ENCODE results near the gene MYO1B. TPM values are rescaled to one million over a fixed set of nuclear protein-coding genes. Genes with fewer than 3 reads are reported as not detected.
A peak's percentile ranks its signal among the peaks of the same experiment; 100 is the strongest.

The MYO1B gene
- total and polyA plus RNA-seq, 8 donors, result 136 to 305 (median 197) TPM

DNA sequence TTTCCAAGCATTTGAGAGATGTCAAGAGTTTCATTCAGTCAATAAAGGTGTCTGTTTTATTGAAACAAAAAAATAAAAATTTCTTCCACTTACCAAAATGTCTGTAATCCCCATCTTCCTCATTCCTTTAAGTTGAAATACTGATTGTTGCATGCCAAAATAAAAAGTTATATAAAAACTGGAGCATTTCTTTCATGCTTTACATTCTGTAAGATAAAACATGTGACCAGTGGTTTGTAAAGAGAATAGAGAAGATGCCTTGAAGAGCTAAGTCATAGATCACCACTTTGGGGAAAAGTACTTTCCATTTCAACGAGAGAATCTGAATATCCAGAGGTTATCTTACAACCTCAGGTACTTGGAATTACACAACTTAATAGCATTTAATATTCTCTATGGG is 35.9 kb upstream of the MYO1B start:
- no peak for DNase-seq
- Histone ChIP-seq H3K4me3 (no peak overlapping the region), H3K9me3 (peaks cover 0 to 11% of the 10 kb centered on the region in 2 donors), H3K4me1 (peaks cover 0 to 5% of the 10 kb centered on the region in 2 donors), H3K27ac (no peak overlapping the region), H3K36me3 (no peaks in the 10 kb centered on the region), H3K27me3 (no peaks in the 10 kb centered on the region)
- ATAC-seq, result no peak
- intact Hi-C loops (cut with DNase I), result no loop called here
- TF ChIP-seq, protein P1, sequence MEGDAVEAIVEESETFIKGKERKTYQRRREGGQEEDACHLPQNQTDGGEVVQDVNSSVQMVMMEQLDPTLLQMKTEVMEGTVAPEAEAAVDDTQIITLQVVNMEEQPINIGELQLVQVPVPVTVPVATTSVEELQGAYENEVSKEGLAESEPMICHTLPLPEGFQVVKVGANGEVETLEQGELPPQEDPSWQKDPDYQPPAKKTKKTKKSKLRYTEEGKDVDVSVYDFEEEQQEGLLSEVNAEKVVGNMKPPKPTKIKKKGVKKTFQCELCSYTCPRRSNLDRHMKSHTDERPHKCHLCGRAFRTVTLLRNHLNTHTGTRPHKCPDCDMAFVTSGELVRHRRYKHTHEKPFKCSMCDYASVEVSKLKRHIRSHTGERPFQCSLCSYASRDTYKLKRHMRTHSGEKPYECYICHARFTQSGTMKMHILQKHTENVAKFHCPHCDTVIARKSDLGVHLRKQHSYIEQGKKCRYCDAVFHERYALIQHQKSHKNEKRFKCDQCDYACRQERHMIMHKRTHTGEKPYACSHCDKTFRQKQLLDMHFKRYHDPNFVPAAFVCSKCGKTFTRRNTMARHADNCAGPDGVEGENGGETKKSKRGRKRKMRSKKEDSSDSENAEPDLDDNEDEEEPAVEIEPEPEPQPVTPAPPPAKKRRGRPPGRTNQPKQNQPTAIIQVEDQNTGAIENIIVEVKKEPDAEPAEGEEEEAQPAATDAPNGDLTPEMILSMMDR (IDR thresholded peaks at IDR 0.05), result no peak

DNA sequence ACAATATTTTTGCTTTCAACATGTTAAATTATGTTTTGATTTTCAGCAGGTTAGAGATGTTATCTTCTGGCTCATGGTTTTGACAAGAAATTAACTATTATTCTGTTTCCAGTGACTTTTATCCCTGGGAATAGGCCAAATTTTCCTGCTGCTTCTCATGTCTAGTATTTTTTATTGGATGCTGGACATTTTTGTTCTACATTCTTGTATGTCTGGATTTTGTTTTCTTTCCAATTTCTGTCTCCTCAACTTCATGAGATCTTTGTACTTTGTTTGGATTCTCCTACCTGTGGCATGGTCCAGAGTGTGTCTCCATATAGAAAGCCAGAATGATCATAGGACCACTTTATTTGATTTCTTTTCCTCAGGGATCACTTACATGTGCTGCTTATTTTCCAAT is 33.1 kb upstream of the MYO1B start:
- Histone ChIP-seq H3K36me3 (no peaks in the 10 kb centered on the region), H3K27me3 (no peaks in the 10 kb centered on the region), H3K27ac (no peak overlapping the region), H3K9me3 (peaks cover 0 to 11% of the 10 kb centered on the region in 2 donors), H3K4me3 (no peak overlapping the region), H3K4me1 (peaks cover 11 to 13% of the 10 kb centered on the region in 2 donors)
- TF ChIP-seq, protein P1 (IDR thresholded peaks at IDR 0.05), result no peak
- DNase-seq, result no peak
- intact Hi-C loops (cut with DNase I), result no loop called here
- ATAC-seq, result no peak

DNA sequence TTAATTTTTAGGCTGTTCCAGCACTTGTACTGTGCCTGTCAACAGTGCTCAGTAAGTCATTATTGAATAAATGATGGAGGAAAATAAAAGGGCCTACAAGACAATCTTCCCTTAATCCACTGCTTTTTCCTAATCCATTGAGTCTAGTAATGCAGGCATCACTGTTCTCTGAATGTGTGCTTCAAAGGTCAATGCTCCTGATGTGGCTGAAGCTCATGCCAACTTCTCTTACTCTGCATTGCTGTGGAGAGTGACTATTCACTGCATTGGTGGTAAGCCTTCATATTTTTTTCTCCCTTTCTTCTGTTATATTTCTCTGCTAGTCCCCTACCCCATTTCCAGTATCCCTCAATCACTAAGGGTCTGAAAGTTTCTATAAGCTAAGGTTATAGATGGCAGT is 31.9 kb upstream of the MYO1B start:
- Histone ChIP-seq H3K9me3 (peaks cover 0 to 11% of the 10 kb centered on the region in 2 donors), H3K36me3 (no peaks in the 10 kb centered on the region), H3K27me3 (no peaks in the 10 kb centered on the region), H3K27ac (no peak overlapping the region), H3K4me3 (no peak overlapping the region), H3K4me1 (peaks cover 13 to 23% of the 10 kb centered on the region in 2 donors)
- no peak for DNase-seq
- TF ChIP-seq, protein P1 (IDR thresholded peaks at IDR 0.05), result no peak
- no peak for ATAC-seq
- intact Hi-C loops (cut with DNase I), result no loop called here

DNA sequence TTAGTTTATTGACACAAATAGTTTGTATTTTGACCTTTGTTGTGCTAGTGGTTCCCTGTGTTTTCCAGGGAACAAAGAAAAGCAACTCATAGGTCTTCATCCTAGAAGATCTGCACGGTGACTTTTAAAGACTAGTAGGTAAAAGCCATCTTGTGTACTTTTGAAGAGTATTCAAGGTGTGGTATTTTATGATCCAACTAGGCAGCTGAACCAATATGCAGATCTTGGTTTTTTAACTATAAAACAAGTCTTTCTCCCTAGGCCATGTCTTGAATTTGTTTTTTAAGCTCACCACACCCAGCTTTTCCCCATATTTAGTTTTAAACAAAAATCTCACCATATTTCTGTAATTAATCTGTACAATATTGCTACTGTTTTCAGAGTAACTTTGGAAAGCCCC is 30.0 kb upstream of the MYO1B start:
- Histone ChIP-seq H3K36me3 (no peaks in the 10 kb centered on the region), H3K4me1 (peaks cover 13 to 26% of the 10 kb centered on the region in 2 donors), H3K27me3 (no peaks in the 10 kb centered on the region), H3K4me3 (no peak overlapping the region), H3K9me3 (peaks cover 0 to 11% of the 10 kb centered on the region in 2 donors), H3K27ac (no peak overlapping the region)
- TF ChIP-seq, protein P1 (IDR thresholded peaks at IDR 0.05), result no peak
- no peak for DNase-seq
- intact Hi-C loops (cut with DNase I), result loop anchor here in 1 of 2 donors (5.0 kb wide), 1 partner anchor 287 kb away; no protein-coding TSS in a partner anchor
- no peak for ATAC-seq

DNA sequence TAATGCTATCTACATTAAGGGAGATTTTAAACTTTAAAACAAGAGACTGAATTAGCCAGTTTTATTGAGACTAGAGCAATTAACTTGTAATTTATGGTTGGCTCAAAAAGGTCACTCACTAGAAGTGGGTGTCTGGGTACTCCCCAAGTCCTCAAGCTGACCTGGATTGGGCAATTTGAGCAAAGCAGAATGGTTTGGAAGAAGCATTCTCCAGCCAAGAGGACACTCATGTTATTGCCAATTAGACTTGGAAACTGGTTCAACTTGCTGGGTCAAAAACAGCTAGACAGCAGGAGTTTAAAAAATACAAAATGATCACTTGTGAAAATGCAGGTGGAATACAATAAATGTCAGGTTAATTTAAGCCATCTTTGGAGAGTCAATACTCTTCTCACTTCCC is 29.5 kb upstream of the MYO1B start:
- no peak overlapping the region for H3K4me3 ChIP-seq
- intact Hi-C loops (cut with DNase I), result loop anchor here in 1 of 2 donors (5.0 kb wide), 1 partner anchor 287 kb away; no protein-coding TSS in a partner anchor
- H3K9me3 ChIP-seq, result peaks cover 0 to 11% of the 10 kb centered on the region in 2 donors
- no peak overlapping the region for H3K27ac ChIP-seq
- peaks cover 13 to 26% of the 10 kb centered on the region in 2 donors for H3K4me1 ChIP-seq
- H3K36me3 ChIP-seq, result no peaks in the 10 kb centered on the region
- no peaks in the 10 kb centered on the region for H3K27me3 ChIP-seq
- peak; percentile 38 for ATAC-seq
- DNase-seq, result no peak
- TF ChIP-seq, protein P1 (IDR thresholded peaks at IDR 0.05), result no peak

Data from left lung (tissue), 10 donors.